ENCODE data around the gene KAZN.
"Not testable (repeated sequence)": the region's sequence is repeated elsewhere in the genome, so short reads cannot be mapped to it uniquely, and the experiment has no call there.

KAZN gene

GRCh38 chr1:15020943-15021745, 422.7 kb downstream of the KAZN start:
- no peak for DNase-seq

- DNase-seq, result no peak
These were observed 423.6 kb downstream of the KAZN start for GRCh38 chr1:15022048-15022447.

DNA sequence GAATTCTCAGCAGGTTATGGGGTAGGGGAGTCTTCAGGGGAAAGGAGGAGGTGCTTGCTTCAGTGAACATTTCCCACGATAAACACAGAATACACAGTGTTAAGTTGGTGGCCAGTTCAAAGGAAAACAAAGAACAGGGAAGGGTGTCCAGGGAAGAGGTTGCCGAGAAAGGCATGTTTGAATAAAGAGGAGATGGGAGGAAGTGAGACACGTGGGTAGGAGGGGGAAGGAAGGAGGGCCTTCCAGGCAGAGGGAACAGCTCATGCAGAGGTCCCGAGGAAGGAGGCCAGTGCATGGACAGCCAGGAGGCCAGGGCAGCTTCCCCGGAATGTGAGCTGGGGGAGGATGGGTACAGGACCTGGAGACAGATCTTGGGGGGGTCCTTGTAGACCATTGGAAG, 424.7 kb downstream of the KAZN start:
- no peak for DNase-seq

GRCh38 chr1:15023976-15024375, 425.5 kb downstream of the KAZN start:
- DNase-seq, result no peak

- no peak for DNase-seq
These were observed 427.6 kb downstream of the KAZN start for GRCh38 chr1:15026117-15026489.

GRCh38 chr1:15027515-15027986, 429.1 kb downstream of the KAZN start:
- no peak for DNase-seq

DNA sequence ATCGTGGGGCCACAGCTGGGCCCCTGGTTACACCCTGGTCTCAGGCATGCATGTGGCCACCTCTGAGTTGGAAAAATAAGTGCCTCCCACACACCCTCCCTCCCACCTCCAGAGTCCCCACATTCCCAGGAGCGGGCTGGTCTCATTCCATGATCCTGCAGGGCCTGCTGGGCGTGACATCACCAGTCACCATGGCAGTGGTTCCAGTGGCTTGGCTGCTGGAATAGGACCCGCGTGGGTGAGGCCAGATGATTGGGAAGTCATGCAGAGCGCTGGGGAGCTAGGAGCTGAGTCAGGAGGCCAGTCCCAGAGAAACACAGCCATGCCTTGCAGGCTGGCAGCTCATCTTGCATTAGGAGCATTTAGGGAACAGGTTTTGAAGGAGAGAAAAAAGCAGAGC, 429.6 kb downstream of the KAZN start:
- no peak for DNase-seq

DNA sequence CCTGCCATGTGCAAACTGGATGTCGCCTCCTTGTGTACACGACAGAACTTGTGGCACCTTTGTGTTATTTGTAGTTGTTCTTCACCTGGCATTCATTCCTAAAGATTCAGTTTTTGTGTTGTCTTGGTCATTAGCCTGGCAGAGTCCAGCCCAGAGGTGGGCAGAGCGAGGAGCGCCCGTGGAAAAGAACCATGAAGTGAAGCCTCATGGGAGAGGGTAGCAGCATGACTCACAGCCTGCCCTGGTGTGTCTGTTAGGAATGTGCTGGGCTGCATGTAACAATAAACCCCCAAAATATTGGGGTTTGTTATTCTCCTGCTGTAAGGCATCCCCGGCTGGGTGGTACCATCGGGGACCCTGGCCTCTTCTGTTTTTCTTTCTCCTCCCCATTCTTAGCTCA, 430.1 kb downstream of the KAZN start:
- no peak for DNase-seq

GRCh38 chr1:15029036-15029435, 430.6 kb downstream of the KAZN start:
- no peak for DNase-seq

DNA sequence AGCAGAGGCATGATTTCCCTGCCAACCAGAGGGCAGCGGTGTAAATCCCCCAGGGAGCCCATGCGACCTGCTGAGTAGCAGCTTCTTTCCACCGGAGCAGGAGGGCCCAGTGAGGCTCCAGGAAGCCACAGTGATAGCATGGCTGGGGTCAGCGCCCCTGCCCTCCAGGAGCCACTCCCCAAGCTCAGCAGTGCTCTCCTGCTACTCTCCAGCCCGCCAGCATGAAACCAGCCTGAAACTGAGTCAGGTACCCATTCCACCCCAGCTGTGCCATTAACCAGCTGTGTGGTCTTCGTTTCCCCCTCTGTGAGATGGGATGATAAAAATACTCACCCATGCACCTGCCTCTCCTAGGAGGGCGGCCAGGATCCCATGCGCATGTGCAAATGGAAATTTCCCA, 431.3 kb downstream of the KAZN start:
- no peak for DNase-seq

GRCh38 chr1:15031251-15031933, 432.9 kb downstream of the KAZN start:
- no peak for DNase-seq

GRCh38 chr1:15033264-15033663, 434.8 kb downstream of the KAZN start:
- no peak for DNase-seq

GRCh38 chr1:15034656-15035055, 436.2 kb downstream of the KAZN start:
- no peak for DNase-seq

- no peak for DNase-seq
These were observed 436.8 kb downstream of the KAZN start for GRCh38 chr1:15035236-15035635.

DNA sequence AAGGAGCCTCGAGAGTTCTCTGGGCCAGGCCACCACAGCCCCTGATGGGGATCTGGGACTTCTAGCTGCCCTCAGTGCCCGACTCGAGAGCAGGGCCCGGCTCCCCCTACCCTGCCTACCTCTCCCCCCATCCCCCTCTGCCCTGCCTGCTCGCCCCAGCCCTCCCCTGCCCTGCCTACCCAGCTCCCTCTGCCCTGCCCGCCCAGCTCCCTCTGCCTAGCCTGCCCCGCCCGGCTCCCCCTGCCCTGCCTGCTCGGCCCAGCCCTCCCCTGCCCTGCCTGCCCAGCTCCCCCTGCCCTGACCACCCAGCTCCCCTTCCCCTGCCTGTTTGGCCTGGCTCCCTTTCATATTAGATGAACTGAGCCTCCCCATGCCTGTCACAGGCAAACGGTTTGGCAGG, 437.6 kb downstream of the KAZN start:
- DNase-seq, result no peak

- peak in 1 of 2 donors; percentile 8 for DNase-seq
These were observed 439.9 kb downstream of the KAZN start for GRCh38 chr1:15038232-15039016.

DNA sequence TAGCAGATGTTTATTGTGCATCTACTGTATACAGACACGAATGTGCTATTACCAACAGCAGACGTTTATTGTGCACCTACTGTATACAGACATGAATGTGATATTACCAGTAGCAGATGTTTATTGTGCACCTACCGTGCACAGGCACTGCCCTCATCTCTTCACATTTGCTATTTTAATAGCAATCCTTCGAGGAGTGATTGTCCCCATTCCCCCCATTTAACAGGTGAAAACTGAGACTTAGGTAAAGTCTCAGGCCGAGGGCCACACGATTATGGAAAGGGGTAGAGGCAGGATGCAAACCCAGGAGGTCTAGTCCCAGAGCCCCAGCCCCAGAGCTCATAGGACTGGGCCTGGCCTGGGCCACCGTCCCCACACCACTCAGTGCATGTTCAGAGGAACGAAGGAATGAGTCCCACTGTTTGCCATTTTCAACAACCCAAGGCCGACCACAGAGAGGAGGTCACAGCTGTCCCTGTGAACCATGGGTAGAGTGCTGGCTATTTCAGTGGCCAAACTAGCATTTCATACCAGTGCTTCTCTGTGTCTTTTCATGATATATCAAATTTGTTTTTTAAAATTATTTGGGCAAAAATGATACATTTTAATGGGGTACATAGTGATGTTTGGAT, 440.6 kb downstream of the KAZN start:
- DNase-seq, result no peak

GRCh38 chr1:15039901-15040300, 441.4 kb downstream of the KAZN start:
- DNase-seq, result no peak

DNA sequence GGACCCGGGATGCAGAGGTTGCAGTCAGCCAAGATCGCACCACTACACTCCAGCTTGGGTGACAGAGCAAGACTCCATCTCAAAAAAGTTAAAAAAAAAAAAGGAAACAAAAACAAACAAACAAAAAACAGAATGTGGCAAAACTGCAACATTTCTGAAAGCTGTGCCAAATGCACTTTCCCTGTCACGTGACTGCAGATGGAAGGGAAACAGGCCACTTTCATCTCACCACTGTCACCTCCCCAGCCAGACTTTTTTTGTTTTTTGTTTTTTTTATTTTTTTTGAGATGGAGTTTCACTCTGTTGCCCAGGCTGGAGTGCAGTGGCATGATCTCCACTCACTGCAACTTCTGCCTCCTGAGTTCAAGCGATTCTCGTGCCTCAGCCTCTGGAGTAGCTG, 442.2 kb downstream of the KAZN start:
- not testable (repeated sequence) for DNase-seq

DNA sequence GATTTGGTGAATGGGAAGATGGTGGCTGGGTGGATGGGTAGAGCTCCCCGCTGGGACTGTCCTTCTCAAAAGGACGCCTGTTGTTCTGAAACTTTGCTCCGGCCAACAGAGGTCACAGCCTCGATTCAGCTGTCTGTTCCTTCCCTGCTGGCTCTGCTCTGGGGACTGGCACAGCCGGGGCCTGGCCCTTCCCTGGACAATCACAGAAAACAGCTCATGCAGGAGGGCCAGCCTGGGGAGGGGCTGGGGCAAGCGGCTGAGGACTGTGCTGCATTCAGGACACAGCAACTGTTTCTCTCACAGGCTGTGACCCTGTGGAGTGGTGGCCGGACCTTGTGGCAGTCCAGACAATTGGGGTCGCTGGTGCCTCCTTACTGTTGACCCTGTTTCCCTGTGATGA, 444.4 kb downstream of the KAZN start:
- no peak for DNase-seq

DNA sequence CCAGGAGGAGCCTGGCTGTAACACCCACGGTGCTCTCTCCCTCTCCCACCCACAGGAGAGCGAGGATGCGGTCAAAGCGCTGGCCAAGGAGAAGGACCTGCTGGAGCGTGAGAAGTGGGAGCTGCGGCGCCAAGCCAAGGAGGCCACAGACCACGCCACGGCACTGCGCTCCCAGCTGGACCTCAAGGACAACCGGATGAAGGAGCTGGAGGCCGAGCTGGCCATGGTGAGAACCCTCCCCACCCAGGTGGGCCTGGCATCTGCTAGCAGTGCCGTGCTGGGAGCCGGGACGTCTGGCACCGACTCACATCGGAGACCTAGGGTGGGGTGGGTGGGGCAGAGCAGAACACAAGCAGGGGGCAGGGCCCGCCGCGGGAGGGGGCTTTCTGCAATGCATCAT, 445.4 kb downstream of the KAZN start:
- DNase-seq, result no peak

- DNase-seq, result no peak
These were observed 446.6 kb downstream of the KAZN start for GRCh38 chr1:15045123-15045522.

DNA sequence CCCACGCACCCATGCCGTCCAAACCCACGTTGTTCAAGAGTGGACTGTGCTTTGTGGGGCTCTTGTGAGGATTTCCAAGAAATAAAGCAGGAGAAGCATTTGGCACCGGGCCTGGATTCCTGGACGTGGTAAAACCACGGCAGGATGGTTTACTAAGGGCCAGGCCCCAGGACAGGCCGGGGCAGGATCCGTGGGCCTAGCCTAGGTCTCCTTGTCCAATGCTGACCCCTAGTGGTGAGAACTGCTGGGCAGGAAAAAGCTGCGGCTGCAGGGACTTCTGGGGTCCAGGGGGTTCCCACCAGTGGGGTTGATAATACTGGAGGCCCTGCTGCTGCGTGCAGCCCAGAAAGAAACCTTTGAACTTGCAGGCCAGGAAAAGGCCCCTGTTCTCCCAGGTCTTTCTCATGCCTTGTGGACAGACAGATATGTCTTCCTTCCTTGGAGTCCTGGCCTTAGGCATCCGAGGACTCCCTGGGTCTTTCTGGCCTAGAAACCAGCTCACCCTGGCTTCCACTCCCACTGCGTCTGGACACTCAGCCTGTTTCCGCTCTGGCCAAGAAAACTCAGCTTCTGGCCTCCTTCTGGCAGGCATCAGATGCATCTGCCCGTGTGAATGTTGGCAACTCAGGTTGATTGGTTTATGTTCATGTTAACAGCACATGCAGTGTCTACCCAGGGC, 448.1 kb downstream of the KAZN start:
- DNase-seq, result peak; percentile 40 to 43

All from CD4-positive, alpha-beta T cell treated with Interleukin-4 for 1 hour (primary cell).